PC-9 (cell line): ENCODE data around the gene SCYGR4.

Experiments
- EZH2 ChIP-seq: fragments of 200-600 bp; sonication (generic); IDR thresholded peaks from 2 replicates; pipeline ENCODE4 v1.8.0; 2017; ENCODE audit warnings: antibody characterized with exemption, low read depth
- TF ChIP-seq, protein P1 (sequence below): fragments of 200-600 bp; sonication (generic); conservative IDR thresholded peaks from 2 replicates; pipeline ENCODE4 v1.6.1; 2017; ENCODE audit warnings: mixed run types, antibody characterized with exemption, mild to moderate bottlenecking, moderate library complexity

DNA sequence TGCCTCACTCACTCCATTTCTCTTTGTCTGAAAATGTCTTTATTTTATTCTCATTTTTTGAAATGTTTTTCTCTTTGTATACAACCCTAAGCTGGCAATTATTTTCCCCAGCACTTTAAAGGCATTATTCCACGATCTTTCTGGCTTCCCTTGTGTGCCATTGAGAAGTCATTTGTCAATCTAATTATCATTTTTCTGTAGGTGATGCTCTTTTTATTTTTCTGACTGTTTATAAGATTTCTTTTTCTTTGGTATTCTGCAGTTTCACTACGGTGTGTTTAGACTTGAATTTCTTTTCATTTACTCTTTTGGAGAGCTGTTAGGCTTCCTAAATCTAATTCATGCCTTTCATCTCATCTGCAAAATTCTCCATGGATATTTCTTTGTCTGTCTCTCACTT lies 8.1 kb downstream of the SCYGR4 start:
- TF ChIP-seq, protein P1, sequence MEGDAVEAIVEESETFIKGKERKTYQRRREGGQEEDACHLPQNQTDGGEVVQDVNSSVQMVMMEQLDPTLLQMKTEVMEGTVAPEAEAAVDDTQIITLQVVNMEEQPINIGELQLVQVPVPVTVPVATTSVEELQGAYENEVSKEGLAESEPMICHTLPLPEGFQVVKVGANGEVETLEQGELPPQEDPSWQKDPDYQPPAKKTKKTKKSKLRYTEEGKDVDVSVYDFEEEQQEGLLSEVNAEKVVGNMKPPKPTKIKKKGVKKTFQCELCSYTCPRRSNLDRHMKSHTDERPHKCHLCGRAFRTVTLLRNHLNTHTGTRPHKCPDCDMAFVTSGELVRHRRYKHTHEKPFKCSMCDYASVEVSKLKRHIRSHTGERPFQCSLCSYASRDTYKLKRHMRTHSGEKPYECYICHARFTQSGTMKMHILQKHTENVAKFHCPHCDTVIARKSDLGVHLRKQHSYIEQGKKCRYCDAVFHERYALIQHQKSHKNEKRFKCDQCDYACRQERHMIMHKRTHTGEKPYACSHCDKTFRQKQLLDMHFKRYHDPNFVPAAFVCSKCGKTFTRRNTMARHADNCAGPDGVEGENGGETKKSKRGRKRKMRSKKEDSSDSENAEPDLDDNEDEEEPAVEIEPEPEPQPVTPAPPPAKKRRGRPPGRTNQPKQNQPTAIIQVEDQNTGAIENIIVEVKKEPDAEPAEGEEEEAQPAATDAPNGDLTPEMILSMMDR = no peak
- TF ChIP-seq EZH2 = no peak
